Coronary artery (tissue), 2 donors: ENCODE results near the gene KCNK6.
A peak's percentile ranks its signal among the peaks of the same experiment; 100 is the strongest.
"Not testable (repeated sequence)": the region's sequence is repeated elsewhere in the genome, so short reads cannot be mapped to it uniquely, and the experiment has no call there.

ENCODE experiments used
- DNase-seq: peaks from one replicate; pipeline ENCODE4 v3.0.0-alpha.2; 2017; ENCODE audit warnings: low spot score
- H3K27ac ChIP-seq, 2 donors: fragments of 200-600 bp; sonication (generic); one replicate each; pipeline ENCODE4 v1.5.1; 2016 to 2019
- H3K4me3 ChIP-seq: fragments of 200-600 bp; sonication (generic); 2 replicates; pipeline ENCODE4 v1.5.1; 2016; ENCODE audit warnings: mild to moderate bottlenecking, moderate library complexity
- CTCF ChIP-seq: fragments of 200-600 bp; sonication (generic); IDR thresholded peaks from one replicate; pipeline ENCODE4 v1.5.1; 2019; ENCODE audit warnings: antibody characterized with exemption

KCNK6 gene

GRCh38 chr19:38360839-38361631 is 41.4 kb downstream of the KCNK6 start:
- TF ChIP-seq CTCF, result no peak
- Histone ChIP-seq H3K27ac (no peak overlapping the region), H3K4me3 (peak overlapping the region; percentile 79)
- no peak for DNase-seq

GRCh38 chr19:38361633-38362075 is 42.0 kb downstream of the KCNK6 start:
- H3K4me3 ChIP-seq, result peak overlapping the region; percentile 79
- DNase-seq, result no peak
- no peak for TF ChIP-seq CTCF
- H3K27ac ChIP-seq, result peak overlapping the region in 1 of 2 donors; percentile 62

GRCh38 chr19:38362076-38362945 is 42.7 kb downstream of the KCNK6 start:
- no peak for DNase-seq
- no peak for TF ChIP-seq CTCF
- Histone ChIP-seq H3K4me3 (peak overlapping the region; percentile 79), H3K27ac (peak overlapping the region in 1 of 2 donors; percentile 62)

- DNase-seq, H3K27ac ChIP-seq, H3K4me3 ChIP-seq: not testable (repeated sequence)
These were observed 43.5 kb downstream of the KCNK6 start for GRCh38 chr19:38362946-38363688.

GRCh38 chr19:38367041-38367440 is 47.4 kb downstream of the KCNK6 start:
- no peak for DNase-seq
- no peak overlapping the region for H3K27ac ChIP-seq
- no peak overlapping the region for H3K4me3 ChIP-seq
- TF ChIP-seq CTCF, result no peak

- Histone ChIP-seq H3K4me3 (no peak overlapping the region), H3K27ac (no peak overlapping the region)
- TF ChIP-seq CTCF, result no peak
- no peak for DNase-seq
These were observed 49.9 kb downstream of the KCNK6 start for GRCh38 chr19:38369584-38369983.

- no peak for TF ChIP-seq CTCF
- DNase-seq, result no peak
- Histone ChIP-seq H3K27ac (no peak overlapping the region), H3K4me3 (no peak overlapping the region)
These were observed 50.7 kb downstream of the KCNK6 start for GRCh38 chr19:38370299-38370698.
